Astrocyte of the cerebellum (primary cell): ENCODE measurements around the gene TMEM63B.

Source experiments
- DNase-seq: peaks from one replicate; pipeline ENCODE4 v3.0.0-alpha.2; 2011; ENCODE audit warnings: low read depth
- H3K4me3 ChIP-seq: 2 replicates; pipeline ENCODE4 v1.5.1; 2011; ENCODE audit warnings: mild to moderate bottlenecking, low read depth, low read length, moderate library complexity
- in situ Hi-C: cut with HindIII; loops from 2 replicates; pipeline ENCODE4 v1.10.0; 2017; ENCODE audit warnings: low sequenced_read_pairs
- TF ChIP-seq, protein P1 (sequence below): IDR thresholded peaks from 2 replicates; pipeline ENCODE4 v1.5.1; 2012; ENCODE audit warnings: low read length, low read depth, moderate library complexity, mild to moderate bottlenecking; ENCODE audit errors: missing control alignments

Gene TMEM63B

DNA sequence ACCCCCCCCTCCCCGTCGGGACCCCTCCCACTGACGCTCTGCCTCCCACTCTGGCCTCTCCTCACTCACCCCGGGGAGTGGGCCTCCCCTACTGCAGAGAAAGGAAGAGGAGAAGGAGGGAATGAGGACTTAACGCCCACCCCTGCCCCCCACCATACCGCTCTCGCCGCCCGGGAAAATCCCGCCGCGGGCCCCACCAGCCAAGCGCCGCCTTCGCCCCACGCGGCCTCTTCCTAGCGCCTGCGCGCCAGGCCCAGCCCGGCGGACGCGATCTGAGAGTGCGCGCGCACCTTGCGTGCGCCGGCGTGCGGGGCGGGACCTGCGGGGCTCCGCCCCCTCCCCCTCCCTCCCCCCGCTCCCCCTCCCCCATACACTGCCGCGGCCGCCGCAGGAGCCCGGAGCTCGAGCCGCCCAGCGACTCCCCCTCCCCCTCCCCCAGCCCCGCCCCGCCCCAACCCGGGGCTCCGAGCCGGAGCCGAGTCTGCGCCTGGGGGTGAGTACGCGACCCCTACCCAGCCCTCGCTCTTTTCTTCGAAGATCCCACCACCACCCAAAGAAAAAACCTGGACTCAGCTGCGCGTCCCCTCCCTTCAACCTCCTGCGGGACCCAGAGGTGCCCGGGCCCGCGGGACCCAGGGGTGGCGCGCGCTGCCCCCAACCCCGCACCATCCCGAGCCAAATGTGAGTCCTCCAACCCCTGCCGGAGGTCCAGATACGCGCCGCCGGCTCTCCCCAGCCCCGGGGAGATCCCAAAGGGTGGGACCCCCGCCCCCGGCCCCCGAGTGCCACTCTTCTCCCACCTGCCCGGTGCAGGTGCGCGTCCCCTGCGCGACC is at the start of gene TMEM63B, which contains the start of gene MRPL14:
TMEM63B (plus strand) TSS at position 369 of the 834 bp plus-strand sequence. CDS start 7,031 bp downstream, outside the sequence.
MRPL14 (minus strand) TSS at position 267 of the 834 bp plus-strand sequence. CDS start 10,841 bp downstream, outside the sequence.
- peak; percentile 54 for DNase-seq
- TF ChIP-seq, protein P1, sequence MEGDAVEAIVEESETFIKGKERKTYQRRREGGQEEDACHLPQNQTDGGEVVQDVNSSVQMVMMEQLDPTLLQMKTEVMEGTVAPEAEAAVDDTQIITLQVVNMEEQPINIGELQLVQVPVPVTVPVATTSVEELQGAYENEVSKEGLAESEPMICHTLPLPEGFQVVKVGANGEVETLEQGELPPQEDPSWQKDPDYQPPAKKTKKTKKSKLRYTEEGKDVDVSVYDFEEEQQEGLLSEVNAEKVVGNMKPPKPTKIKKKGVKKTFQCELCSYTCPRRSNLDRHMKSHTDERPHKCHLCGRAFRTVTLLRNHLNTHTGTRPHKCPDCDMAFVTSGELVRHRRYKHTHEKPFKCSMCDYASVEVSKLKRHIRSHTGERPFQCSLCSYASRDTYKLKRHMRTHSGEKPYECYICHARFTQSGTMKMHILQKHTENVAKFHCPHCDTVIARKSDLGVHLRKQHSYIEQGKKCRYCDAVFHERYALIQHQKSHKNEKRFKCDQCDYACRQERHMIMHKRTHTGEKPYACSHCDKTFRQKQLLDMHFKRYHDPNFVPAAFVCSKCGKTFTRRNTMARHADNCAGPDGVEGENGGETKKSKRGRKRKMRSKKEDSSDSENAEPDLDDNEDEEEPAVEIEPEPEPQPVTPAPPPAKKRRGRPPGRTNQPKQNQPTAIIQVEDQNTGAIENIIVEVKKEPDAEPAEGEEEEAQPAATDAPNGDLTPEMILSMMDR, result no peak
- in situ Hi-C loops, result no loop called here
- peak within 1 kb of the TSS; percentile 83 for H3K4me3 ChIP-seq

DNA sequence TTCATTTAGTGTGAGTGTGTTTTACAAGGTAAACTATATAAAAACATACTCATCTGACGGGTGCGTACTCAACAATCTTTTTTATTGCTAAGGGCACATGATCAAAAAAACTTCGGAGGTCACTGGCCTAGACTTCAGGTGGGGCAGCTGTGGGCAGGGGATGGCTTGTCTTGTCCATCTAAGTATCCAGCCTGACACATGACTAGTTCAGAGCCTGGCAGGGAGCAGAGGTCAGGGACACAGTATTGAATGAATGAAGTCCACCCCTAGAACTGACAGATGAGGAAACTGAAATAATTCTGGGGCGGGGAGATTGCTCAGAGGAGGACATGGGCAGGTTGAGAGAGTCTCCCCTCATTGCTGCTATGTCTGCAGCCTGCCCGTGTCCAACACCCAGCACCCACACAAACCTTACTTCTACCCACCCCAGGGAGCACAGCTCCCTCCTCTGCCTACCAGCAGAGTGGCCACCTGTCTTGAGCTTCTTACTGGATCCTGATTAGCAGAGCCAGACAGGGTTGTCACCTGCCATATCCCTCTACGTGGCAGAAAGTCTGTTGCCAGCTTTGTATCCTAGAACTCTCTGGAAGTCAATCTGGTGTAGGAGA is 49.0 kb upstream of the TMEM63B start:
- no peak for DNase-seq
- in situ Hi-C loops, result no loop called here
- no peak overlapping the region for H3K4me3 ChIP-seq
- TF ChIP-seq, protein P1, result no peak

DNA sequence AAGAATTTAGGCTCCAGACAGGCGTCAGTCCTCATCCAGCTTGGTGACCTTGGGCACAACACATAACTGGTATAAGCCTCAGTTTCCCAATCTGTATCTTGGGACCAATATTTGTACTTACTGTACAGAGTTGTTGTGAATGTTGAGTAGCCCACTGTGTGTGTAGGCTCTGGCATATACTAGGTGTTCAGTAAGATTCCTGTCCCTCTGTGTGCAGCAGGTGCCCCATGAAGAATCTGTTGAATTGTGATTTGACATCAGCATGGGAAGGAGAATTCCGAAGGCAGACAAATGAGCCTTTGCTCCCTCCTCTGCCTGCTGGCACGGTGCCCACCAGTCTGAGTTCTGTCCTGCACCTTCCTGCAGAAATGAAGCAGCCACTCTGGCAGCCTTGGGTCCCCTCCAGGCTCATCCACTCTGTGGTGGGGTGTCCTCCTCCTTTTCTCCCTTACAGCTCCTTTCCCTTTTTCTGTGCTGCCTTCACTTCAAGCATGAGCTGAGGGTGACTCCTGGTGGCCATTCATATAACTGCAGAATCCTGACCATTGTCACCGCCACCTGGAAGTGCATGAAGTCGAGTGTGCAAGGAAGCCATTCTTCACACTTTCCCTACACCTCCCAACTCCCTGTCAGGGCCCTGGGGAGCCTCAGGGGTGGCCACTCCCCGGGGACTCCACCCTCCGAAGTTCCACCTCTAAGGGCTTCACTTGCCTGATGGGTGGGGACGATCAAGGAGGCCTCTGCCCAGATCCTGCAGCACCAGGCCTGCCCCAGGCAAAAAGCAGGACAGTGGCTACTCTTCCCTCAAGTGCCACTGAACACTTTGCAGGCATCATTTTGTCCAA is 48.3 kb upstream of the TMEM63B start:
- H3K4me3 ChIP-seq, result no peak overlapping the region
- TF ChIP-seq, protein P1, result peak; percentile 88
- in situ Hi-C loops, result no loop called here
- peak; percentile 49 for DNase-seq

DNA sequence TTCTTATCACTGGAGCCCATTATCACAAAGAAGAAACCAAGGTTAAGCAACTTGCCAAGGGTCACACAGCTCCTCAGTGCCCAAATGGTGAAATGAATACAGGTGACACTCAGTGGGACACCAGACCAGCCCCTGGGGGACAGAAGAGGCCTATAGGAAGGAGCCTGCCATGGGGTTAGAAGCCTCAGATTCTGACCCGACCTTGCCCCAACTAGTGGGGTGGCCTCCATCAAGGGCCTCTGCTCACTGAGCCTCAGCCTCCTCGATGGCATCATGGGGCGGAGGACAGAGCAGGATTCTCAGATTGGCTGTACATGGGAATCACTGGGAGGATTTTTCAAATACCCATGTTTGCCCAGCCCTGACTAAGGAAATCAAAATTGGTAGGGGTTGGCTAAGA is 47.7 kb upstream of the TMEM63B start:
- H3K4me3 ChIP-seq, result no peak overlapping the region
- in situ Hi-C loops, result no loop called here
- no peak for DNase-seq
- TF ChIP-seq, protein P1, result no peak

DNA sequence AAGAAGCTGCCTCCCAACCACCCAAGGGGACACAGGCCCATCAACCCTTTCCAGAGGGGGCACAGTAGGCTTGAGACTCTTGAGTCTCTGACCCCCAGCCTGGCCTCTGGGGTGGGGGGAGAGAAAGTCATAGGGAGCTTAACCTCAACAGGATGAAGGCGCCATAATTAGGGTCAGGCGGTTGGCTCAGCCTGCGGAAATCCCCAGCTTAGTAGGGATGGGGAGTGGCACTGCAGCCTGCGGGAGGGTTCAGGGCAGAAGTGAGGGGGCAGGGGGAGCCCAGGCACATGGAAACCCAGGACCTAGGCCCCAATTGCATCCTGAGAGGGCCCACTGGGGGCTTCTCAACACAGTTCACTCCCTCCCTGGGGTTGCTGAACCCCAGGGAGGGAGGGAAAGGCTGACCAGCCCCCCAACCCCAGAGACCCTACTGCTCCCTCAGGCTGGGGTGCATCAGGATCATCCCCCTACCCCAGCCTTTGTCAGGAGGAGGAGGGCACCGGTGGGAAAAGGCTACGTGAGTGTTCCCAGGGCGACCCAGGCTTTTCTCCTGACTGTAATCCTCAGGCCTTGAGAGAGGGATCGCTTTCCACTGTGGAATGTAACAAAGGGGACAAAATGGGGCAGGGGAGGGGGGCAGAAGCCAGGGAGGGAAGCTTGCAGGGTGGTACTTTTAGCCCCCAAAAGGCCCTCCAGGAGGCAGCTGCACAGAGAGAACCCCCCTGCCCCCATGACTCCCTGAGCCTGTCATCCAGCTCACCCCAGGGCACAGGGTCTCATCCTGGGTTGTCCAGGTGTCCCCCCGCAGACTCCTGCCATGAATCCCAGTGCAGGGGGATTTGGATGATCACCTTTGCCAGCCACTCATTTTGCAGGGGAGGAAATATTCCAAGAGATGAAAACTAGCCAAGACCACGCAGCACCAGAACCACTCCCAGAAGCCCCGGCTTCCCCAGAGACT is 46.5 kb upstream of the TMEM63B start:
- TF ChIP-seq, protein P1, result no peak
- in situ Hi-C loops, result no loop called here
- DNase-seq, result no peak
- H3K4me3 ChIP-seq, result no peak overlapping the region

DNA sequence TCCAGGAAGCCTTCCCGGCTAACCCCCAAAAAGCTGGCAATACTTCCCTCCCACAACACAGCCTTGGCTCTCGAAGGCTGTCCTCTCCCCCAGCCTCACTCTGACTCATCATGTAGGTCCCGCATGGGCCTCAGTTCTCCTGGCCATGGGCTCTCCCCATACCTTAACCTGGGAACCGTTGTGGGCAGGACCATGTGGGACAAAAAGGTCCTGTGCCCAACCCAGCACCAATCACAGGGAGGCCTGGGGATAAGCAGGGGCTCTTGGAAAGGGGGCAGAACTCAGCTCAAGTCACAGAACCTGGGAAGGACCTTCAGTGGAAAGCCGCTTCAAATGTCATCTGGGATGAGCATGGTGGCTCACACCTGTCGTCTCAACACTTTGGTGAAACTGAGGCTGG is 45.6 kb upstream of the TMEM63B start:
- TF ChIP-seq, protein P1, result no peak
- DNase-seq, result no peak
- no peak overlapping the region for H3K4me3 ChIP-seq
- in situ Hi-C loops, result no loop called here
